Activated CD4-positive, alpha-beta T cell treated with anti-CD3 and anti-CD28 coated beads for 48 hours (primary cell): ENCODE data around the gene RMC1.
"Not testable (repeated sequence)": the region's sequence is repeated elsewhere in the genome, so short reads cannot be mapped to it uniquely, and the experiment has no call there.

Experiments used
- DNase-seq: peaks from one replicate; pipeline ENCODE4 v3.0.0-alpha.2; 2020

The RMC1 gene

DNA sequence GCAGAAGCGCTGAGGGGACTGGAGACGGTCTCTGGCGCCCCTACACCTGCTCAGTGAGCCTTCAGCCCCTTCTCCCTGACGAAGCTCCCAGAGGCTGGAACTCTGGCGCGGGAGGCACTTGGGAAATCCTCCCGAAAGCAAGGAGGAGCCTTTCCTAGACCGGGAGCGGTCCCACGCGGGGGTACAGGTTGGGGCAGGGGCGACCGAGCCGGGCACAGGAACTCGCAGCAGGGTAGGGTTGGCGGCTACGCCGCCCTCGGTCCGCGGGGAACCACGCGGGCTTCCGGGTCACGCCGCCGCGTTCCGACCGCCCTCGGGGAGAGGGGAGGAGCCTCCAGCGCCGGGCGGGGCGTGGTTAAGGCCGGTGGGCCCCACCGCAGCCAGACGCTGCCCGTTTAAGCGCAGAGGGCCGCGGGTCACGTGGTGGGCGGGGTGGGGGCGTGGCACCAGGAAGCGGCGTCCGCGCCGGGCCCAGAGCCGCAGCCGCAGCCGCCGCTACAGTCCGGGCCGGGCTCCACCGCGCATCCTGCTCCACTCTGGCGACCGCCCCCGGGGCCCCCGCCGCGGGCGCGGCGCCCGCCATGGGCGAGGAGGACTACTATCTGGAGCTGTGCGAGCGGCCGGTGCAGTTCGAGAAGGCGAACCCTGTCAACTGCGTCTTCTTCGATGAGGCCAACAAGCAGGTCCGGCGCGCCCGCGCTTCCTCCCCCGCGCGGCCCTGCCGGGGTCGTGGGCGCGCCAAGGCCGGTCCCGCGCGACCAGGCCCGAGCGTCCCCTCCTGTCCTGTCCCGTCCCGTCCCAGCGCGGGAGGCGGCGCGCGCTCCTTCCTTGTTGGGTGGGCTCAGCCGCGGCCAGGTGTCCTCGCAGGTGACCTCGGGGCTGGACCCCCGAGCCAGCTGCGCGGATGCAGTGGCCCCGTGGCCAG, at the start of gene RMC1:
Gene RMC1 (plus strand): TSS at position 474 of the 925 bp plus-strand sequence. CDS start 108 bp downstream, at position 582.
- peak; percentile 98 for DNase-seq

DNA sequence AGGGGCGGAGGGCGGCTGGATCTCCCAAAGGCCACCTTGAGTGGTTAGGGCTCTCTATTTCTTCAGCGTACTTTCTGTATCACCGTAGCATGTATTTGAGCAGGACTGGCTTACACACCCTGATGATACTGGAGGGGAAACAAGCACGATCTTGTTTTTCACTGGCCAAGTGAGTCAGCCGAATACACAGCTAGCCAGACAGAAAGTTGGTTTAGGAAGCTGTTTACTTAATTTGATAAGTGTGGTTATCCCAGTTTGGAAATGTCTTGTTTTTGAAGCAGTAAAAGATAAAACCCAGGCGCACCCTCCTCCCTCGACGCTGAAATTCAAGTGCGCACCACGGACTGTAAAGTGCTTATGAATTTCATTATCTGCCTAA, 49.6 kb upstream of the RMC1 start:
- DNase-seq = no peak

DNA sequence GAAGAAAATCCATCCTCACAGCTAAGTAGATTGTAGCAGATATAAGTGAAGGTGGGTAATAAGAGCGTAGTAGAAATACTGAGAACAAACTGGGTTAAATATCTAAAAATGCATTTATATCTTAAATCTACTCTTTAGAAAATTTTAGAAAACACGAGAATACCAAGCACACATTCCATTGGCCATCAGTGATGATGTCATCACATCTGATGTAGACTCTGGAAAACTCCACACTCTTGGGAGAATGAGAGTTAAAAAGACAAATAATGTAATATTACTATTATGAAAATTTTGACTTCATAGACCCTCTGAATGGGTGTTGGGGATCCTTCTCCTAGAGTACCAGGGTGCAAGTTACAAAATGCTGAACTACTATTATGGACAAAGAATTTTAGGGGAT, 46.5 kb upstream of the RMC1 start:
- no peak for DNase-seq

GRCh38 chr18:23458830-23459529, 44.3 kb upstream of the RMC1 start:
- DNase-seq = no peak

DNA sequence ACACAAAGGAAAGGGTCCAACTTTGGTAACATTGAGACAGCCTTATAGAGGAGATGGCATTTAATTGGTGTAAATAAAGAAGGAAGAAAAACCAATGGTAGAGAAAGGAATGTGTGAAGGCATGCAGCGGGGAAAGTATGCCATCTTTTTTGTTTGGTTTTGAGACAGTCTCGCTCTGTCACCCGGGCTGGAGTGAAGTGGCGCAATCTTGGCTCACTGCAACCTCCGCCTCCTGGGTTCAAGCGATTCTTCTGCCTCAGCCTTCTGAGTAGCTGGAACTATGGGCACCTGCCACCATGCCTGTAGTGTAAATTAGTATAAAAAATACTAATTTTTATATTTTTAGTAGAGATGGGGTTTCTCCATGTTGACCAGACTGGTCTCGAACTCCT, 43.8 kb upstream of the RMC1 start:
- DNase-seq = no peak

DNA sequence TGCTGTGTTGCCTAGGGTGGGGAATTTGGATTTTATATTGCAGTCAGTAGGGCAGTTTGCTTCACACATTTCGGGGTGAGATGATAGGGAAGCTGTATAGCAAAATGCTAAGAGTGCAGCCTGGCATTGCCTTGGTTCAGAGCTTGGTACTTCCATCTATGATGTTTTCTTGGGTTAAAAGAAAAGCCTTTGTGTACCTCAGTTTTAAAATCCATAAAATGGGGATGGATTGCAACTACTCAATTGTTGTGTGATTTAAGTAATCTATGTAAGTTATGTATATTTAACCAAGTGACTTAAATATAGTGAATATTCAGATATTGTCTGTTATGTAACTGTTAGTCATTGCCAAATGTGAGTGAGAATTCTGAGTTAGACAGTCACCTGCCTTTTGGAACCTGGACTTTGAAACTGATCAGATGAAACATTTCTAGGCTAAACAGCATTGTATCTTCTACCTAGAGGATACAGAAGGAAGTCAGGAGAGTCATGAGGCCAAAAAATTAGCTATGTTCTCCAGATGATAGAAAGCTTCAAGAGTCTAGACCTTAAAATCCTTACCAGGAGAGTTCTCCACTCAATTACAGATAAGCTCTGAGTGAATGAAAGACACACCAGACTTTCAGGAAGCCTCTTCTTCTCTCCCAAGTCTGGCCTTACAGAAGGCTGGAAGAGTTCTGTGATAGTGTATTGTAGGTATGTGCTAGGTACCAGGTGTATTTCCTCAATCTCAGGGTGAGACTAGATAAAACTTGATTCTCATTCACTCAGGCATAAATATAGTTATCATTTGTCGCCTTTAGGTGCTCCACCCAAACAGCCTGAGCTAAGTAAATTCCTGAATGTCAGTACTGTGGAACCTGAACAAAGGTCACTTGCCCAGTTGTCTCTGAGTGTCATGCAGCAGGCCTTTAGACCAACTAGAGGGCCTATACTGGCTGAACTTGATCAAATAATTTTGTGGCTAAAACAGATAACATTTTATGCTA, 42.7 kb upstream of the RMC1 start:
- no peak for DNase-seq

DNA sequence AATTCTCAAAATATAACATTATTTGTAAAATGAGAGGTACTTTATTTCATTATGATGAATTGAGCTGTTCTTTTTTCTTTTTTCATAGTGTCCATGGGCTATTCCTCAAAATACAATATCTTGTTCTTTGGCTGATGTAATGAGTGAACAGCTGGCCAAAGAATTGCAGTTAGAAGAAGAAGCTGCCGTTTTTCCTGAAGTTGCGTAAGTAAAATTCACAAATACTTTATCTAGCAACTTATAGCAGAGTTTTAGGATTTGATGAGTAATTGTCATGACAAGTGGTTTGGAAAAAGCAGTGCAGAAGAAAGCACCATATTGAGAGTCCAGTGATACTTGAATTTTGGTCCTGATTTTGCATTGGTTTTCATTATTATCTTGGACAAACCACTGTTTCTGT, 40.4 kb upstream of the RMC1 start:
- no peak for DNase-seq

DNA sequence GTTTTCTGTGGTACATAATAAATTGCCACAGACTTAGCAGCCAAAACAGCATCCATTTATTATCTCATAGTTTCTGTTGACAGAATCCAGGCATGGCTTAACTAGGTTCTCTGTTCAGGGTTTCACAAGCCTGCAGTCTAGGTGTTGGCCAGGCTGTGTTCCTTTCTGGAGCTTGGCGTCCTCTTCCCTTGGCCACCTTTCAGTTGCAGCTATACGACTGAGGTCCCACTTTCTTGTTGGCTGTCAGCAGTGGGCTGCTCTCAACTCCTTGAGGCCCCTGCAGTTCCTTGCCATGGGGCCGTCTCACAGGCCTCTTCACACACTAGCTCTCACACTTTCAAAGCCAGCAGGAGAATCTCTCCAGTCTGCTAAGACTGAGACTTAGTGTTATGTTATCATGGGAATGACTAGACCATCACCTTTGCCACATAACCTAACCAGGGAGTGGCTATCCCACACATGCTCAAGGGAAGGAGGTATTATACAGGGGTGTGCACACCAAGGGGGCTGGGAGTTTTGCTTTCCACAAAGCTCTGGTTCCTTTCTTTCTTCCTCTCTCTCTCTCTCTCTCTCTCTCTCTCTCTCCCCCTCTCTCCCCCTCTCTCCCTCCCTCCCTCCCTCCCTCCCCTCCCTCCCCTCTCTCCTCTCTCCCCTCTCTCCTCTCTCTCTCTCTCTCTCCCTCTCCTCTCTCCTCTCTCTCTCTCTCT, 34.4 kb upstream of the RMC1 start:
- DNase-seq = no peak

DNA sequence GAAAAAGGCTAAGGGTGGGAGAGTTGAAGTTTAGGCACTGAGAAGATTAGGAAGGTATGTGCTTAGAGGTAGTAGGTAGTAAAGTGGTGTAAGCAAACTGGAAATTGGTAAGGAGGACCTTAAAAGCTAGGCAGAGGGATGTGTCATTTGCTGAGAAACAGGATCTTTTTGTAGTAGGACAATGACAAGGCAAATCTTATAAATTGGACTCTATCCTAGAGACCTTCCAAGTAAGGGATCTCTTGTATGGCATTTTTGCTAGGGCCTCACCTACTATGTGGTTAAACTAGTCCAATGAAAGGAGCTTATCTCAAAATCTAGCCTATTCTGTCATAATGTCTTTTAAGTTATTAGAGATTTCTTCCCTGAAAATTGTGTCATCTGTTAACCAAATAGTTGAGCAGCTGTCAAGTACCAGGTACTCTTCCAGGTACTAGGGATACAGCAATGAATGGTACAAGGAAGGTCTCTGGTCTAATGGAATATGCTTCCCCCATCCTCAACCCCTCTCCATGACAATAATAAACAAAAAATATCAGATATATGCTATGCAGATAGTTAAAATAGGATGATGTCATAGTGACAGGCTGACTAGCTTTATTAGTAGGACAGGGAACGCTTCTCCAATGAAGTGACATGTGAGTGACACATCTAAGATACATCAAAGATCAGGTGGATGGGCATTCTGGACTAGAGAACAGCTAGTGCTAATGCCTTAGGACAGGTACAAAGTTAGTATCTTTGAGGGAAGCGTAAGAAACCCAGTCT, 32.5 kb upstream of the RMC1 start:
- no peak for DNase-seq

DNA sequence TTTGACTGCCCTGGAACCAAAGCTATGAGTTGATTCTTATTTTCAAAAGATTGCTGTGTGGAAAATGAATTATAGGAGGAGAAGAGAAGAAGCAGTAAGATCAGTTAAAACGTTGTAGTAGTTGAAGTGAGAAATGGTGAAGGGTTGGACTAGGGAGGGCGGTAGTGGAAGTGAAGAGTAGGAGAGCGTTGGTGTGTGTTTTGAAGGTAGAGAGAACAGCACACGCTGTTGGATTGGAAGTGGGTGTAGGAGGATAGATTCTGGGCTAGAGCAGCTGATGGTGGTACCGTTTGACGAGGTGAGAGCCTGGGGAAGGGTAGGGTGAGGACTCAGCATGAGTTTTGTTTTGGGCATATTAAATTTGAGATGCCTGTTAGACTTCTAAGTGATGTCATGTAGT, 31.8 kb upstream of the RMC1 start:
- no peak for DNase-seq

GRCh38 chr18:23479829-23480505, 23.3 kb upstream of the RMC1 start:
- DNase-seq = no peak

DNA sequence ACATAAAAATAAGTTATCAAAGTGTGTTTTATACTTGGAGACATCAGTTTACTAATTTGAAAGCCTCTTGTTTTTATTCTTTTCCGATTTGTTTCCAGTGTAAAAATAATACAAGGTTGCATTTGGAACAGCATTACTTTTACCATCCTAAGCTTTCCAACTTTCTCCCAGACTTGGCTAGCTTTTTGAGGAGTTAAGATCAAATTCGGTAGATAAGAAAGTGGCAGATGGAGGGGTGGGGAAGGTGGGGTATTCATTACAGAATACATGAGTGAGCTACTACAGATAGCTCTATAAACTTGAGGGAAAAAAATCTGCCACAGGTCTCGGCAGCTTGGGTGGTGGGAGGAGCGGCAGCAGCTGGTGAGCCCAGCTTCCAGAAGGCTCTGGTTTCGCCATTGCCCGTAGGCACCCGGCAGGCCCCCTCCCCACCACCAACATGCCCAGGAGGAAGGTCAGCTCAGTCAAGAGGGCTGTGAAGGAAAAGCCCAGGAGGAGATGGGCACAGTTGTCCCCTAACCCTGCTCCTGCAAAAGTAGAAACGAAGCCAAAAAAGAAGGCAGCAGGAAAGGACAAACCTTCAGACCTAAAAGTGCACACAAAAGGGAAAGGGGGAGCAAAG, 18.6 kb upstream of the RMC1 start:
- no peak for DNase-seq

DNA sequence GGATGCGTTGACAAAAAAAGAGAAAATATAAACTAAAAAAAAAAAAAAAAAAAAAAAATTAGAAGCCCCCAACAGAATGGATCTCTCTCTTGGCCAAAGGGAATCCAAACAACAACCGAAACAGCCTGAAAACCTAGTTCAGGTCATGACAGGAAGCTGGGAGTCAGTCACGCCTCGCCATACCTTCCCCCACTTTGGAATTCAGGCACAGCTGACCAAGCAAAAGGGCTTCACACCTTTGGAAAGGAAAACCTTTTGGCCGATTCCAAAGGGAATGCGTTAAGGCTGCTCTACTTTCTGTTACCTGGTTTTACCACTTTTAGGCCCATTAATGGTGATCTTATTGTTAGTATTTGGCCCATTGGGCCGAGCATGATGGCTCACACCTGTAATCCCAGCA, 17.9 kb upstream of the RMC1 start:
- no peak for DNase-seq

DNA sequence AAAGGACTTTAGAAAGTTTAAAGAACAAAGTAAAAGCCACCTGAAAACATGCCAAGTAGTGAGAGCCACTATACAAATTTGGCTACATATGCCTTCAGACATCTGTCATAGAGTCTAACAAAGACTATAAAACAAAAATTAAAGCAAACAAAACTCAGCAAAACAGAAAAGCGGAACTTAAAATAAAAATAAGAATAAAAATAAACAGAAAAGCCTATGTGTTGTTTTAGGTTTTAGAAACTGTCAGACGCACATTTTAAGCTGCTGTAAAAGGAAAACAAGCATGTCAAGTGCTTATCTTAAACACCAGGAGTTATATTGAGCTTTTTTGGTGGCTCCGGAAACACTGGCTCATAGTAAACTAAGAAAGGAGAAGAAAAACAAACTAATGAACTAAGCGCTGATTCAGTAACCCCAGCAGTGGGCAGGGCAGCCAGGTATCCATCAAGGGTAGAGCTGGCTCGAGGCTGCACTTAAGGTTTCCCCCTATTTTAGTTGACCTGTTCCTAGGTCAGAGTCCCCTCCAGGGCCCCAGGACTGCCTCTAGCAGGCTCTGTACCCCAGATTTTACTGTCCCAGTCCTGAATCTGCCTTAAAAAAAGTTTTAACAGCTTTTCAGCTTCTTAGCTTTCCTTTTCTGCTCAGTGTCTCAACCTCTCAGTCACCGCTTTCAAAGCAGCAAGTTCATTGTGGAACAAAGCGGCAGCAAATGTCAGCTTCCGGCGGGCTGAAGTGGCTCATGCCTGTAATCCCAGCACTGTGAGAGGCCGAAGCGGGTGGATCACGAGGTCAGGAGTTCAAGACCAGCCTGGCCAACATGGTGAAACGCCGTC, 15.4 kb upstream of the RMC1 start:
- peak; percentile 64 for DNase-seq

- not testable (repeated sequence) for DNase-seq
Measured at GRCh38 chr18:23489586-23489985, 13.7 kb upstream of the RMC1 start.

DNA sequence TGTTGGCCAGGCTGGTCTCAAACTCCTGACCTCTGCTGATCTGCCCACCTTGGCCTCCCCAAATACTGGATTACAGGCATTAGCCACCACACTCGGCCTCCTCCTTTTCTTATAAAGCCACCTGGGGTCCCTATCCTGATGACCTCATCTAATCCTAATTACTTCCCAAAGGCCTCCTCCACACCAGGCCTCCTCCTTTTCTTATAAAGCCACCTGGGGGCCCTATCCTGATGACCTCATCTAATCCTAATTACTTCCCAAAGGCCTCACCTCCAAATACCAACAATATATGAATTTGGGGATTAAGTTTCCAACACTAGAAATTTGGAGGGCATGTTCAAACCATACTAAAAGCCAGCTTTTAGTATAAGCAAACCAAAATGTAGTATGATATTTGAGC, 9.7 kb upstream of the RMC1 start:
- no peak for DNase-seq

- DNase-seq = no peak
Measured at GRCh38 chr18:23494992-23495391, 8.3 kb upstream of the RMC1 start.

- no peak for DNase-seq
Measured at GRCh38 chr18:23495723-23496440, 7.4 kb upstream of the RMC1 start.

DNA sequence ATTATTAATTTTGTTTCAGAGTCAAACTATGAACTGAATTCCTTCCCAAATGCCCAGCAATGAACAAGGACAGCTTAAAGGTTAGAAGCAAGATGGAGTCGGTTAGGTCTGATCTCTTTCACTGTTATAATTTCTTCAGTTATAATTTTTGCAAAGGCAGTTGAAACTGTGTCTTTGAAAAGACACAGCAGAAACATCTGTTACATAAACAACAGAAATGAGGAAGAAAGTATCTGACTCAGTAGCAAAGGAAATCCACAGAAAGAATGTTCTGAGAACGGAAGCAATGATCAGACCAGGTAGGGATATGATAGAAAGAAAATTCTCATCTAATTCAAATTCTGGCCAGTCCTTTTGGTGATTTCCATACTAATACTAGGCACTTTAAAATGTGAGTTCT, 5.2 kb upstream of the RMC1 start:
- DNase-seq = no peak
